ENCODE data around the gene FAM153A.
"Not testable (repeated sequence)": the region's sequence is repeated elsewhere in the genome, so short reads cannot be mapped to it uniquely, and the experiment has no call there.

Gene FAM153A

GRCh38 chr5:177801427-177801826, 18.7 kb upstream of the FAM153A start:
- H3K9ac ChIP-seq (ENCODE audit: low read length in 2 of 2); H3K36me3 ChIP-seq (ENCODE audit: control insufficient read depth in 2 of 2, insufficient read depth in 2 of 2, low read length in 2 of 2); H3K9me3 ChIP-seq (ENCODE audit: control insufficient read depth in 2 of 2, low read length in 2 of 2); H3K27ac ChIP-seq (ENCODE audit: low read length); H3K27me3 ChIP-seq (ENCODE audit: control insufficient read depth in 1 of 2, insufficient read depth in 2 of 2, low read length in 2 of 2); H3K4me3 ChIP-seq (ENCODE audit: low read length in 2 of 2); H3K4me1 ChIP-seq (ENCODE audit: control insufficient read depth, insufficient read depth, low read length): not testable (repeated sequence)

- H3K36me3 ChIP-seq (ENCODE audit: control insufficient read depth in 2 of 2, insufficient read depth in 2 of 2, low read length in 2 of 2); H3K9ac ChIP-seq (ENCODE audit: low read length in 2 of 2); H3K4me1 ChIP-seq (ENCODE audit: control insufficient read depth, insufficient read depth, low read length); H3K4me3 ChIP-seq (ENCODE audit: low read length in 2 of 2); H3K9me3 ChIP-seq (ENCODE audit: control insufficient read depth in 2 of 2, low read length in 2 of 2); H3K27me3 ChIP-seq (ENCODE audit: control insufficient read depth in 1 of 2, insufficient read depth in 2 of 2, low read length in 2 of 2); H3K27ac ChIP-seq (ENCODE audit: low read length): not testable (repeated sequence)
Measured at GRCh38 chr5:177798237-177798840, 15.6 kb upstream of the FAM153A start.

- not testable (repeated sequence) for H3K4me1 ChIP-seq (ENCODE audit: control insufficient read depth, insufficient read depth, low read length); H3K9ac ChIP-seq (ENCODE audit: low read length in 2 of 2); H3K4me3 ChIP-seq (ENCODE audit: low read length in 2 of 2); H3K27me3 ChIP-seq (ENCODE audit: control insufficient read depth in 1 of 2, insufficient read depth in 2 of 2, low read length in 2 of 2); H3K36me3 ChIP-seq (ENCODE audit: control insufficient read depth in 2 of 2, insufficient read depth in 2 of 2, low read length in 2 of 2); H3K9me3 ChIP-seq (ENCODE audit: control insufficient read depth in 2 of 2, low read length in 2 of 2); H3K27ac ChIP-seq (ENCODE audit: low read length)
Measured at GRCh38 chr5:177793272-177793671, 10.6 kb upstream of the FAM153A start.

GRCh38 chr5:177791649-177792048, 8.9 kb upstream of the FAM153A start:
- not testable (repeated sequence) for H3K4me3 ChIP-seq (ENCODE audit: low read length in 2 of 2); H3K4me1 ChIP-seq (ENCODE audit: control insufficient read depth, insufficient read depth, low read length); H3K9me3 ChIP-seq (ENCODE audit: control insufficient read depth in 2 of 2, low read length in 2 of 2); H3K27ac ChIP-seq (ENCODE audit: low read length); H3K9ac ChIP-seq (ENCODE audit: low read length in 2 of 2); H3K27me3 ChIP-seq (ENCODE audit: control insufficient read depth in 1 of 2, insufficient read depth in 2 of 2, low read length in 2 of 2); H3K36me3 ChIP-seq (ENCODE audit: control insufficient read depth in 2 of 2, insufficient read depth in 2 of 2, low read length in 2 of 2)

DNA sequence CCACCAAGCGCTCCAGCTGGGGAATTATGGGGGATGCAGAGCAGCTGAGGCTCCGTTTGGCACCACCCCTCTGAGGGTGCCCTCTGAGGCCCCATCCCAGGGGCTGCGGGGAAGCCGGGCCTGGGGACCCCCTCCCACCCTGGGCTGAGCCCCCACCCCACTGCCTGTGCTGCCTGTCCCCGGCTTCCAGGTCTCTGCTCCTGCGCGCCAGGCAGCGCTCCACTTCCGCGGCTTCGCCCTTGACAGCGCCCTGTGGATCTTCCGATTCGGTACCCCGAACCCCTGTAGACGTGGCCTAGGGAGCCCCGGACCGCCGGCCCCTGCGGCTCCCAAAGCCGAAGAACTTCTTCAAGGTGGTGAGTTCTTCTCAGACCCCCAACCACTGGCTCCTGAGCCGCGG, 530 bp downstream of the FAM153A start:
- not testable (repeated sequence) for H3K9ac ChIP-seq (ENCODE audit: low read length in 2 of 2); H3K9me3 ChIP-seq (ENCODE audit: control insufficient read depth in 2 of 2, low read length in 2 of 2); H3K27ac ChIP-seq (ENCODE audit: low read length); H3K27me3 ChIP-seq (ENCODE audit: control insufficient read depth in 1 of 2, insufficient read depth in 2 of 2, low read length in 2 of 2); H3K4me1 ChIP-seq (ENCODE audit: control insufficient read depth, insufficient read depth, low read length); H3K4me3 ChIP-seq (ENCODE audit: low read length in 2 of 2); H3K36me3 ChIP-seq (ENCODE audit: control insufficient read depth in 2 of 2, insufficient read depth in 2 of 2, low read length in 2 of 2)

- H3K9me3 ChIP-seq (ENCODE audit: control insufficient read depth in 2 of 2, low read length in 2 of 2); H3K27ac ChIP-seq (ENCODE audit: low read length); H3K36me3 ChIP-seq (ENCODE audit: control insufficient read depth in 2 of 2, insufficient read depth in 2 of 2, low read length in 2 of 2); H3K4me1 ChIP-seq (ENCODE audit: control insufficient read depth, insufficient read depth, low read length); H3K9ac ChIP-seq (ENCODE audit: low read length in 2 of 2); H3K4me3 ChIP-seq (ENCODE audit: low read length in 2 of 2); H3K27me3 ChIP-seq (ENCODE audit: control insufficient read depth in 1 of 2, insufficient read depth in 2 of 2, low read length in 2 of 2): not testable (repeated sequence)
Measured at GRCh38 chr5:177771206-177771605, 11.5 kb downstream of the FAM153A start.

GRCh38 chr5:177770646-177771045, 12.1 kb downstream of the FAM153A start:
- not testable (repeated sequence) for H3K27ac ChIP-seq (ENCODE audit: low read length); H3K9me3 ChIP-seq (ENCODE audit: control insufficient read depth in 2 of 2, low read length in 2 of 2); H3K4me3 ChIP-seq (ENCODE audit: low read length in 2 of 2); H3K27me3 ChIP-seq (ENCODE audit: control insufficient read depth in 1 of 2, insufficient read depth in 2 of 2, low read length in 2 of 2); H3K9ac ChIP-seq (ENCODE audit: low read length in 2 of 2); H3K36me3 ChIP-seq (ENCODE audit: control insufficient read depth in 2 of 2, insufficient read depth in 2 of 2, low read length in 2 of 2); H3K4me1 ChIP-seq (ENCODE audit: control insufficient read depth, insufficient read depth, low read length)

DNA sequence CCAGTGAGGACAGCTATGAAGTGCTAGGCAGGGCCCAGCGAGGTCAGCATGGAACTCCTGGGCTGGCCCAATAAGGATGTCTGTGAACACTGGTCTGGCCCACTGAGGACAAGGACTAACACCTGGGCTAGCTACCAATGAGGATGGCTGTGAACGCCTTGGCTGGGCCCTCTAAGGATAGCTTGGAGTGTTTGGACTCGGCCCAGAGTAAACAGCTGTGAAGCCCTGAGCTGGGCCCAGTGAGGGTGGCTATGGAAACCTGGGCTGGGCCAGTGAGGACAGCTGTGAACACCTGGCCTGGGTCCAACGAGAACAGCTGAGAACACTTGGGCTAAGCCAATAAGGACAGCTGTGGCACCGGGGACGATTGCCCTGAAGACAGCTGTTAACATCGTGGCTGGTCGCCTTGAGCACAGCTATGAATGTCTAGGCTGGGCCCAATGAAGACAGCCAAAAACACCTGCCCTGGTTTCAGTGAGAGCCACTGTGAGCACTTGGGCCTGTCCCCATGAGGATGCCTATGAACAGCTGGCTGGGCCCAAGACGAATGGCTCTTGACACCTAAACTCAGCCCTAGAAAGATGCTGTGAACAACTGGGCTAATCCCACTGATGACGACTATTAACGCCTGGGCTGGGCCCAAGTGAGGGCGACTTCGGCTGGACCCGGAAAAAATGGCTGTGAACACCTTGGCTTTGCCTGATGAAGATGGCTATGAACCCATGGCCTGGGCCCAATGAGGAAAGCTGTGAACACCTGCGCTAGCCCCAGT, 18.8 kb downstream of the FAM153A start:
- H3K4me3 ChIP-seq (ENCODE audit: low read length in 2 of 2); H3K9ac ChIP-seq (ENCODE audit: low read length in 2 of 2); H3K27me3 ChIP-seq (ENCODE audit: control insufficient read depth in 1 of 2, insufficient read depth in 2 of 2, low read length in 2 of 2); H3K4me1 ChIP-seq (ENCODE audit: control insufficient read depth, insufficient read depth, low read length); H3K27ac ChIP-seq (ENCODE audit: low read length); H3K36me3 ChIP-seq (ENCODE audit: control insufficient read depth in 2 of 2, insufficient read depth in 2 of 2, low read length in 2 of 2); H3K9me3 ChIP-seq (ENCODE audit: control insufficient read depth in 2 of 2, low read length in 2 of 2): not testable (repeated sequence)

GRCh38 chr5:177760954-177761353, 21.7 kb downstream of the FAM153A start:
- not testable (repeated sequence) for H3K4me3 ChIP-seq (ENCODE audit: low read length in 2 of 2); H3K27me3 ChIP-seq (ENCODE audit: control insufficient read depth in 1 of 2, insufficient read depth in 2 of 2, low read length in 2 of 2); H3K36me3 ChIP-seq (ENCODE audit: control insufficient read depth in 2 of 2, insufficient read depth in 2 of 2, low read length in 2 of 2); H3K27ac ChIP-seq (ENCODE audit: low read length); H3K4me1 ChIP-seq (ENCODE audit: control insufficient read depth, insufficient read depth, low read length); H3K9ac ChIP-seq (ENCODE audit: low read length in 2 of 2); H3K9me3 ChIP-seq (ENCODE audit: control insufficient read depth in 2 of 2, low read length in 2 of 2)

DNA sequence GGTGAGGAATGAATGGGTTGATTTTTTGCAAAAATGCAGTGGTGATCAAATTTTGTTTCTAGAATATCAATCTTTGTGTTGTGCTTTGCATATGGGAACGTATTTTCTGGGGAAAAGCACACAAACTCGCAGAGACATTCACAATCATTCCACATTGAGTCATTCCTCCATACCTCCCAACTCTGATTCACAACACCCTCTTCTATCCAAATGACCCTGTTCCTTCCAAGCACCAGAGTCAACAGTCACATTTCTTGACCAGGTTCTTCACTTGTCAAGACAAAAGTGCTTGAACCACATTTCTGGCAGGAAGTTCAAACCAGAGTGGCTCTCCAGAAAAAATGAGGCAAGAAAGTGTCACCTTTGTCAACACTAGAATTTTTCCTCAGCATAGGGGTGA, 35.3 kb downstream of the FAM153A start:
- not testable (repeated sequence) for H3K27ac ChIP-seq (ENCODE audit: low read length); H3K9me3 ChIP-seq (ENCODE audit: control insufficient read depth in 2 of 2, low read length in 2 of 2); H3K36me3 ChIP-seq (ENCODE audit: control insufficient read depth in 2 of 2, insufficient read depth in 2 of 2, low read length in 2 of 2); H3K27me3 ChIP-seq (ENCODE audit: control insufficient read depth in 1 of 2, insufficient read depth in 2 of 2, low read length in 2 of 2); H3K9ac ChIP-seq (ENCODE audit: low read length in 2 of 2); H3K4me1 ChIP-seq (ENCODE audit: control insufficient read depth, insufficient read depth, low read length); H3K4me3 ChIP-seq (ENCODE audit: low read length in 2 of 2)

- not testable (repeated sequence) for H3K9me3 ChIP-seq (ENCODE audit: control insufficient read depth in 2 of 2, low read length in 2 of 2); H3K4me3 ChIP-seq (ENCODE audit: low read length in 2 of 2); H3K9ac ChIP-seq (ENCODE audit: low read length in 2 of 2); H3K27me3 ChIP-seq (ENCODE audit: control insufficient read depth in 1 of 2, insufficient read depth in 2 of 2, low read length in 2 of 2); H3K36me3 ChIP-seq (ENCODE audit: control insufficient read depth in 2 of 2, insufficient read depth in 2 of 2, low read length in 2 of 2); H3K4me1 ChIP-seq (ENCODE audit: control insufficient read depth, insufficient read depth, low read length); H3K27ac ChIP-seq (ENCODE audit: low read length)
Measured at GRCh38 chr5:177724858-177725257, 57.8 kb downstream of the FAM153A start.

All from stomach smooth muscle (tissue), 2 donors.